ENCODE results near the gene NDUFA8.

The NDUFA8 gene

GRCh38 chr9:122095010-122095767 is 64.4 kb downstream of the NDUFA8 start:
- DNase-seq = peak; percentile 15
